Caco-2 (cell line): ENCODE results near the gene PRR11. TPM values are rescaled to one million over a fixed set of nuclear protein-coding genes. Genes with fewer than 3 reads are reported as not detected.

Experiments used
- Bru-seq: library from RNA; stranded (reverse); fragments of 400-500 nt; gene quantifications from one replicate; lab custom pipeline; 2021; lab: Mats Ljungman, UMichigan
- BruChase-seq, 2 experiments: library from RNA; stranded (reverse); fragments of 400-500 nt; gene quantifications; one replicate each; lab custom pipeline; 2021; lab: Mats Ljungman, UMichigan
- BruUV-seq: library from RNA; stranded (reverse); fragments of 400-500 nt; replicated peaks from 2 replicates; lab custom pipeline; 2021; lab: Mats Ljungman, UMichigan
- CTCF ChIA-PET: fragments of 300-600 bp; sonication (Branson Sonifier 250); formaldehyde crosslinking; loops from one replicate; lab custom pipeline; 2022; ENCODE audit warnings: antibody characterized with exemption; lab: Charles Lee
- POLR2A ChIA-PET: fragments of 300-600 bp; sonication (Branson Sonifier 250); formaldehyde crosslinking; loops from one replicate; lab custom pipeline; 2022; ENCODE audit warnings: antibody characterized with exemption; lab: Charles Lee
- DNase-seq, 2 experiments: peaks; one replicate each; pipeline versions ENCODE4 v3.0.0 to v3.0.0-alpha.2; 2020 to 2022
- H3K27me3 ChIP-seq: replicated peaks from 2 replicates; pipeline ENCODE4 v1.6.0; 2011; ENCODE audit warnings: low read length; ENCODE audit not compliant: control insufficient read depth, insufficient read depth
- H3K36me3 ChIP-seq: 2 replicates; pipeline ENCODE4 v1.5.1; 2011; ENCODE audit warnings: low read length; ENCODE audit not compliant: control insufficient read depth, insufficient read depth
- H3K4me1 ChIP-seq: fragments of 250-450 bp; sonication (Bioruptor Pico); 2 replicates; pipeline ENCODE4 v1.5.1; 2020; ENCODE audit warnings: mild to moderate bottlenecking
- H3K4me3 ChIP-seq: 2 replicates; pipeline ENCODE4 v1.5.1; 2011; ENCODE audit warnings: low read depth, mild to moderate bottlenecking, control low read depth, low read length
- H3K9me3 ChIP-seq: fragments of 250-450 bp; sonication (Bioruptor Pico); 2 replicates; pipeline ENCODE4 v1.5.1; 2020; ENCODE audit warnings: mild to moderate bottlenecking, moderate library complexity
- H3K27ac Mint-ChIP-seq: one replicate; pipeline ENCODE4 v1.8.0; 2022; ENCODE audit warnings: mixed read lengths; ENCODE audit not compliant: unreplicated experiment
- H3K27me3 Mint-ChIP-seq: one replicate; pipeline ENCODE4 v1.8.0; 2022; ENCODE audit warnings: mixed read lengths; ENCODE audit not compliant: insufficient read depth, unreplicated experiment
- H3K36me3 Mint-ChIP-seq: one replicate; pipeline ENCODE4 v1.8.0; 2022; ENCODE audit warnings: mild to moderate bottlenecking, mixed read lengths; ENCODE audit not compliant: insufficient read depth, unreplicated experiment
- H3K4me1 Mint-ChIP-seq: one replicate; pipeline ENCODE4 v1.8.0; 2022; ENCODE audit warnings: low read depth, mixed read lengths; ENCODE audit not compliant: unreplicated experiment
- H3K4me3 Mint-ChIP-seq: one replicate; pipeline ENCODE4 v1.8.0; 2022; ENCODE audit warnings: mild to moderate bottlenecking, moderate library complexity, mixed read lengths; ENCODE audit not compliant: unreplicated experiment
- H3K9me3 Mint-ChIP-seq: one replicate; pipeline ENCODE4 v1.8.0; 2022; ENCODE audit warnings: mixed read lengths; ENCODE audit not compliant: unreplicated experiment
- CTCF ChIP-seq, 2 experiments: fragments of 200-600 bp in 1 of 2; IDR thresholded peaks; 1 replicate in 1 of 2; 2 replicates in 1 of 2; pipeline versions ENCODE4 v1.5.1 to v1.8.0; 2011 to 2022; ENCODE audit warnings: antibody characterized with exemption in 1 of 2, control low read depth in 1 of 2, inconsistent platforms in 1 of 2, low read depth in 1 of 2, low read length in 1 of 2, mild to moderate bottlenecking in 1 of 2, moderate library complexity in 1 of 2; ENCODE audit not compliant: insufficient read depth in 1 of 2, severe bottlenecking in 1 of 2, unreplicated experiment in 1 of 2
- intact Hi-C: fragments of 100-400 bp; cut with micrococcal nuclease; formaldehyde crosslinking; loops from one replicate; pipeline ENCODE4 v1.10.0; 2022; ENCODE audit not compliant: unreplicated experiment
- long read RNA-seq: library from polyadenylated mRNA; stranded (forward); transcript quantifications from one replicate; pipeline ENCODE4 v2.0.0, GENCODE V29; 2022
- total RNA-seq: library from RNA; stranded (reverse); gene quantifications from 2 replicates; pipeline ENCODE4 v1.2.3, GENCODE V29; 2022

Gene PRR11
- total RNA-seq = 80.2 and 89.9 TPM in 2 replicates
- Bru-seq, nascent RNA = percentile 78 among the genes with signal in this experiment
- BruChase-seq, experiment 1, labeled RNA remaining after a 2-hour chase = percentile 75 among the genes with signal in this experiment
- BruChase-seq, experiment 2, labeled RNA remaining after a 6-hour chase = percentile 86 among the genes with signal in this experiment
- long read RNA-seq = 0 reads

- intact Hi-C loops = loop anchor here (1.0 to 2.0 kb wide), 2 partner anchors 48 to 637 kb away; no protein-coding TSS in a partner anchor
- no peaks in the 10 kb centered on the region for H3K27me3 ChIP-seq
- H3K27me3 Mint-ChIP-seq = no peaks in the 10 kb centered on the region
- peaks cover 31% of the 10 kb centered on the region for H3K4me1 Mint-ChIP-seq
- ChIA-PET POLR2A (interaction anchor here (0.5 to 2.1 kb wide), 16 partner anchors 9 to 552 kb away, joined by 3 to 38 read pairs (median 4); partner anchors contain the start of genes CLTC, GDPD1, PTRH2 and SMG8), CTCF (interaction anchor here (0.6 to 1.3 kb wide), 6 partner anchors 10 to 213 kb away, joined by 3 to 6 read pairs (median 3); partner anchors contain the start of genes GDPD1, SMG8 and TRIM37)
- no TSS peak for BruUV-seq
- TF ChIP-seq CTCF (IDR thresholded peaks at IDR 0.05; ENCODE audit: insufficient read depth in 1 of 2, low read depth in 1 of 2, low read length in 1 of 2, severe bottlenecking in 1 of 2, unreplicated experiment in 1 of 2) = no peak
- H3K4me3 ChIP-seq = peak within 1 kb of the TSS; percentile 82
- no peaks in the 10 kb centered on the region; the same call in 1 of the 2 replicates for H3K36me3 ChIP-seq
- peak; percentile 96 to 100 for DNase-seq
- H3K9me3 Mint-ChIP-seq = no peaks in the 10 kb centered on the region
- H3K4me1 ChIP-seq = peaks cover 20% of the 10 kb centered on the region
- H3K27ac Mint-ChIP-seq = no peak within 1 kb of the TSS
- H3K36me3 Mint-ChIP-seq = peaks cover 7% of the 10 kb centered on the region
- H3K4me3 Mint-ChIP-seq = no peak within 1 kb of the TSS
- H3K9me3 ChIP-seq = no peaks in the 10 kb centered on the region
These were observed at the start of gene PRR11 for GRCh38 chr17:59155439-59156177. TSS of gene PRR11 (plus strand) at chr17:59155746. CDS start at chr17:59169753, 14,007 bp downstream.

- no peaks in the 10 kb centered on the region for H3K27me3 ChIP-seq
- intact Hi-C loops = loop anchor here (1.0 to 5.0 kb wide), 2 partner anchors 44 to 589 kb away; no protein-coding TSS in a partner anchor
- peak overlapping the region; percentile 96 for H3K27ac Mint-ChIP-seq
- H3K9me3 Mint-ChIP-seq = no peaks in the 10 kb centered on the region
- peaks cover 9% of the 10 kb centered on the region for H3K4me1 Mint-ChIP-seq
- peaks cover 73% of the 10 kb centered on the region for H3K36me3 Mint-ChIP-seq
- CTCF ChIA-PET = no interaction called here
- peak overlapping the region; percentile 98 for H3K4me3 Mint-ChIP-seq
- H3K4me3 ChIP-seq = peak overlapping the region; percentile 90
- H3K4me1 ChIP-seq = peaks cover 6% of the 10 kb centered on the region; the same call in 1 of the 2 replicates
- no peak for TF ChIP-seq CTCF (IDR thresholded peaks at IDR 0.05; ENCODE audit: insufficient read depth in 1 of 2, low read depth in 1 of 2, low read length in 1 of 2, severe bottlenecking in 1 of 2, unreplicated experiment in 1 of 2)
- peak in 1 of 2 experiments; percentile 55 for DNase-seq
- no peaks in the 10 kb centered on the region; the same call in 1 of the 2 replicates for H3K36me3 ChIP-seq
- H3K9me3 ChIP-seq = no peaks in the 10 kb centered on the region
- POLR2A ChIA-PET = interaction anchor here (0.5 to 2.6 kb wide), 6 partner anchors 11 to 474 kb away, joined by 3 to 38 read pairs (median 6); partner anchors contain the start of genes PRR11 and SKA2
- H3K27me3 Mint-ChIP-seq = no peaks in the 10 kb centered on the region
- no TSS peak for BruUV-seq
These were observed 49.6 kb upstream of the PRR11 start for GRCh38 chr17:59105852-59106462.
